Nucleus accumbens (tissue), 56 donors: ENCODE results near the gene MAP7.
A peak's percentile ranks its signal among the peaks of the same experiment; 100 is the strongest.
"Not testable (repeated sequence)": the region's sequence is repeated elsewhere in the genome, so short reads cannot be mapped to it uniquely, and the experiment has no call there.

Source experiments
- DNase-seq, 56 donors: peaks; one replicate each; lab custom pipeline; 2025; lab: John Stamatoyannopoulos, UW

The MAP7 gene

GRCh38 chr6:136550330-136551071 lies at the start of gene MAP7:
MAP7 (minus strand) TSS chr6:136550422; CDS start chr6:136550408, 14 bp downstream.
- peak in 42 of 56 donors; percentile 6 to 71 (median 36) for DNase-seq

GRCh38 chr6:136599329-136600011 lies 49.2 kb upstream of the MAP7 start:
- no peak for DNase-seq

- DNase-seq: no peak
Measured at GRCh38 chr6:136598048-136598447, 47.8 kb upstream of the MAP7 start.

GRCh38 chr6:136594671-136595070 lies 44.4 kb upstream of the MAP7 start:
- DNase-seq: no peak

- DNase-seq: peak in 2 of 56 donors; percentile 2 to 8
Measured at GRCh38 chr6:136593748-136594490, 43.7 kb upstream of the MAP7 start.

- no peak for DNase-seq
Measured at GRCh38 chr6:136592930-136593673, 42.9 kb upstream of the MAP7 start.

GRCh38 chr6:136591617-136592016 lies 41.4 kb upstream of the MAP7 start:
- DNase-seq: no peak

- DNase-seq: not testable (repeated sequence)
Measured at GRCh38 chr6:136590846-136591245, 40.6 kb upstream of the MAP7 start.

- DNase-seq: no peak
Measured at GRCh38 chr6:136587527-136587926, 37.3 kb upstream of the MAP7 start.

GRCh38 chr6:136586295-136586694 lies 36.1 kb upstream of the MAP7 start:
- DNase-seq: no peak

- not testable (repeated sequence) for DNase-seq
Measured at GRCh38 chr6:136585523-136585922, 35.3 kb upstream of the MAP7 start.

GRCh38 chr6:136584290-136584689 lies 34.1 kb upstream of the MAP7 start:
- DNase-seq: not testable (repeated sequence)

GRCh38 chr6:136582711-136583471 lies 32.7 kb upstream of the MAP7 start:
- DNase-seq: no peak

- DNase-seq: no peak
Measured at GRCh38 chr6:136579800-136580199, 29.6 kb upstream of the MAP7 start.

- DNase-seq: no peak
Measured at GRCh38 chr6:136576821-136577220, 26.6 kb upstream of the MAP7 start.

- DNase-seq: no peak
Measured at GRCh38 chr6:136571496-136571895, 21.3 kb upstream of the MAP7 start.

- DNase-seq: no peak
Measured at GRCh38 chr6:136571065-136571464, 20.8 kb upstream of the MAP7 start.

- DNase-seq: no peak
Measured at GRCh38 chr6:136568129-136568528, 17.9 kb upstream of the MAP7 start.

- DNase-seq: no peak
Measured at GRCh38 chr6:136567688-136568087, 17.5 kb upstream of the MAP7 start.

GRCh38 chr6:136566851-136567250 lies 16.6 kb upstream of the MAP7 start:
- no peak for DNase-seq
